Effector memory CD4-positive, alpha-beta T cell (primary cell): ENCODE results near the gene NTN4.

Experiments used
- DNase-seq, 3 donors: peaks; one replicate each; pipeline ENCODE4 v3.0.0-alpha.2; 2020
- H3K27ac ChIP-seq: 2 replicates; pipeline ENCODE4 v1.7.0; 2013; ENCODE audit warnings: mild to moderate bottlenecking, low read length, moderate library complexity; ENCODE audit not compliant: insufficient read depth, poor library complexity, severe bottlenecking
- H3K27me3 ChIP-seq: replicated peaks from 2 replicates; pipeline ENCODE4 v1.7.0; 2013; ENCODE audit warnings: mild to moderate bottlenecking, low read length; ENCODE audit not compliant: insufficient read depth, control insufficient read depth, poor library complexity, severe bottlenecking
- H3K36me3 ChIP-seq: 2 replicates; pipeline ENCODE4 v1.7.0; 2013; ENCODE audit warnings: mild to moderate bottlenecking, low read length, moderate library complexity; ENCODE audit not compliant: control insufficient read depth, insufficient read depth
- H3K4me1 ChIP-seq: 2 replicates; pipeline ENCODE4 v1.7.0; 2013; ENCODE audit warnings: low read length, mild to moderate bottlenecking; ENCODE audit not compliant: control insufficient read depth, insufficient read depth, poor library complexity, severe bottlenecking
- H3K4me3 ChIP-seq: 2 replicates; pipeline ENCODE4 v1.7.0; 2013; ENCODE audit warnings: low read length, low read depth, mild to moderate bottlenecking; ENCODE audit not compliant: insufficient read depth, poor library complexity, severe bottlenecking
- H3K9me3 ChIP-seq: 2 replicates; pipeline ENCODE4 v1.7.0; 2013; ENCODE audit warnings: mild to moderate bottlenecking, low read length, moderate library complexity; ENCODE audit not compliant: control insufficient read depth

Gene NTN4

DNA sequence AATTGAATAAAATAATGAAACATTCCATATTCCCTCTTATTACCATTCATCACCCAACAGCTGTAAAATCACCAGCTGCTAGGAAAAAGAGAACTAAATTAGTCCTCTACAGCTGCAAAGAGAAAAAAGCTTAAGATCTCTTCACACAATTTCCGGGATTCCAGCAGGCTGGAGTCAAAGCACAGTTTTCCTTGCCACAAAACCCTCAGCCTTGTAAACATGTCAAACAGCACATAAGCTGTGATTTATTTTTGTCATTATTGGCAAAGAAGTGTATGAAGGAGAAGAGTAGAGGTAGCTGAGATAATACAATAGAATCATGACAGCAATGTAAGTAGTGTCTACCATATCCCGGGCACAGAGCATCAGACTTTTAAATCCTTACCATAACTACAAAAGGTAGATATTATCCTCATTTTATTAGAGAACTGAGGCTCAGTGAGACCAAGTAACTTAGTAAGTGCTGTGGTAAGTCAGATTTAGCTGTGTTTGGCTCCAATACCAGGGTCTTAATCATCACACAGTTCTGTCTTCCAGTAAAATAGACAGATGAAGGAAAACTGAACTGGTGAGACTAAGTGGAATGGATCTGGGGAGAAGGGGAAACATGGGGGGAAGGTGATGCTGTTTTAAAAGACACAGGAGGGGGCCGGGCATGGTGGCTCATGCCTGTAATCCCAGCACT, 57.3 kb downstream of the NTN4 start:
- H3K27ac ChIP-seq: no peak overlapping the region
- no peaks in the 10 kb centered on the region for H3K4me1 ChIP-seq
- H3K9me3 ChIP-seq: no peaks in the 10 kb centered on the region
- H3K27me3 ChIP-seq: no peaks in the 10 kb centered on the region
- no peak overlapping the region for H3K4me3 ChIP-seq
- H3K36me3 ChIP-seq: no peaks in the 10 kb centered on the region
- DNase-seq: no peak

- no peak for DNase-seq
- Histone ChIP-seq H3K27ac (no peak overlapping the region), H3K27me3 (no peaks in the 10 kb centered on the region), H3K4me1 (no peaks in the 10 kb centered on the region), H3K9me3 (no peaks in the 10 kb centered on the region), H3K36me3 (no peaks in the 10 kb centered on the region), H3K4me3 (no peak overlapping the region)
Measured at GRCh38 chr12:95731519-95731958, 59.0 kb downstream of the NTN4 start.

DNA sequence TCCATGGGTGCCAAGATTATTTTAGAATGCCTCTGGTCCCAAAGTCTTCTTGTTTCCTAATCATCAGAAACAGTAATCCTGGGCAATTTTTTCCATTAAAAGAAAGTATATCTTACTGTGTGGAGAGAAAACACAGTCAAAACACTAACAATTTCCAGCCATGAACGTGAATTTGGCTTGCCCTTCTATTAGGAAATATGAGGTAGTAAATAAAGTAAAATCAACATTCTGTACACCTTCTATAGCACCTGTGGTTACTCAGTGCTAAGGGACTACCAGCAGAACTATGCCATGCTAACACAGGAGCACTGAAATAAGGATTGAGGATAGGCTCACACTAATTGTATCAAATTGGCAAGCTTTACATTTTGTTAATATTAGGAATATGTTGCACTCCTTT, 60.1 kb downstream of the NTN4 start:
- H3K27ac ChIP-seq: no peak overlapping the region
- no peak overlapping the region for H3K4me3 ChIP-seq
- H3K4me1 ChIP-seq: no peaks in the 10 kb centered on the region
- H3K9me3 ChIP-seq: no peaks in the 10 kb centered on the region
- no peak for DNase-seq
- H3K27me3 ChIP-seq: no peaks in the 10 kb centered on the region
- no peaks in the 10 kb centered on the region for H3K36me3 ChIP-seq

GRCh38 chr12:95726903-95727302, 63.7 kb downstream of the NTN4 start:
- Histone ChIP-seq H3K9me3 (no peaks in the 10 kb centered on the region), H3K4me3 (no peak overlapping the region), H3K4me1 (no peaks in the 10 kb centered on the region), H3K36me3 (no peaks in the 10 kb centered on the region), H3K27me3 (no peaks in the 10 kb centered on the region), H3K27ac (no peak overlapping the region)
- no peak for DNase-seq

GRCh38 chr12:95724767-95725166, 65.8 kb downstream of the NTN4 start:
- no peak overlapping the region for H3K27ac ChIP-seq
- H3K4me3 ChIP-seq: no peak overlapping the region
- H3K36me3 ChIP-seq: no peaks in the 10 kb centered on the region
- DNase-seq: no peak
- no peaks in the 10 kb centered on the region for H3K9me3 ChIP-seq
- H3K27me3 ChIP-seq: no peaks in the 10 kb centered on the region
- H3K4me1 ChIP-seq: no peaks in the 10 kb centered on the region

- H3K4me1 ChIP-seq: no peaks in the 10 kb centered on the region
- H3K27me3 ChIP-seq: no peaks in the 10 kb centered on the region
- no peaks in the 10 kb centered on the region for H3K36me3 ChIP-seq
- no peak overlapping the region for H3K4me3 ChIP-seq
- DNase-seq: no peak
- no peak overlapping the region for H3K27ac ChIP-seq
- no peaks in the 10 kb centered on the region for H3K9me3 ChIP-seq
Measured at GRCh38 chr12:95723693-95724384, 66.7 kb downstream of the NTN4 start.

- H3K27me3 ChIP-seq: no peaks in the 10 kb centered on the region
Measured at GRCh38 chr12:95721320-95721719, 69.2 kb downstream of the NTN4 start.

GRCh38 chr12:95720146-95720545, 70.4 kb downstream of the NTN4 start:
- Histone ChIP-seq H3K4me1 (no peaks in the 10 kb centered on the region), H3K4me3 (no peak overlapping the region), H3K27me3 (no peaks in the 10 kb centered on the region), H3K36me3 (no peaks in the 10 kb centered on the region), H3K27ac (no peak overlapping the region), H3K9me3 (no peaks in the 10 kb centered on the region)
- no peak for DNase-seq

More at GRCh38 chr12:95721320-95721719, 69.2 kb downstream of the NTN4 start:
- no peak for DNase-seq
- Histone ChIP-seq H3K27ac (no peak overlapping the region), H3K9me3 (no peaks in the 10 kb centered on the region), H3K36me3 (no peaks in the 10 kb centered on the region), H3K4me1 (no peaks in the 10 kb centered on the region), H3K4me3 (no peak overlapping the region)

DNA sequence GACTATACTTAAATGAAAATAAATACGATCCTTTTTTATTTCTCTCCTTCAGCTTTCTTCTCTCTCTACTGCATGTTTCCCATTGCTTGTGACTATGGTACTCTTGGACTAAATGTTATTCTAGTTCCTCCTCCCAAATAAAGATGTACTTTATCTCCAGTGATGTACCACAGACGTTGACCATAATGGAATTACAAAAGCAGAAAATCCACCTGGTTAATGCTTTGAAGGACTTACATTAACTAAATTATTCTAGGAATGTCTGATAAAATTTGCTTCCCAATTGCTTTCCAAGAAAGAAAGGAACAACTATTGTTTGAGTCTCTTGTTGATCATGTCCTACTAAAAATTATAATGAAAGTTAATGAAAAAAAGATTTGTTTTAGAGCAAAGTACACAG, 71.8 kb downstream of the NTN4 start:
- Histone ChIP-seq H3K4me1 (no peaks in the 10 kb centered on the region), H3K4me3 (no peak overlapping the region), H3K27me3 (no peaks in the 10 kb centered on the region), H3K9me3 (no peaks in the 10 kb centered on the region), H3K36me3 (no peaks in the 10 kb centered on the region), H3K27ac (no peak overlapping the region)
- no peak for DNase-seq

- H3K27me3 ChIP-seq: no peaks in the 10 kb centered on the region
- no peak overlapping the region for H3K27ac ChIP-seq
- H3K4me3 ChIP-seq: no peak overlapping the region
- no peaks in the 10 kb centered on the region for H3K4me1 ChIP-seq
- no peaks in the 10 kb centered on the region for H3K9me3 ChIP-seq
- no peak for DNase-seq
- no peaks in the 10 kb centered on the region for H3K36me3 ChIP-seq
Measured at GRCh38 chr12:95718006-95718431, 72.5 kb downstream of the NTN4 start.
